WTC11 (cell line): Measurements from ENCODE around the gene VAV2. TPM values are rescaled to one million over a fixed set of nuclear protein-coding genes. Genes with fewer than 3 reads are reported as not detected.

Experiments used
- ATAC-seq: fragments of 200-7000 bp; cut with Tn5 transposase; 2 replicates; pipeline ENCODE4 v1.10.0; 2021; ENCODE audit warnings: mild to moderate bottlenecking, moderate library complexity
- CTCF ChIA-PET: fragments of 300-600 bp; sonication (Branson Sonifier 250); formaldehyde crosslinking; loops from one replicate; lab custom pipeline; 2021; ENCODE audit warnings: antibody characterized with exemption; lab: Charles Lee
- POLR2A ChIA-PET: fragments of 350-600 bp; sonication (Branson Sonifier 250); formaldehyde crosslinking; loops from one replicate; lab custom pipeline; 2021; ENCODE audit warnings: antibody characterized with exemption; lab: Charles Lee
- DNase-seq: peaks from one replicate; pipeline ENCODE4 v3.0.0; 2021; ENCODE audit warnings: low spot score
- H3K27ac Mint-ChIP-seq: 2 replicates; pipeline ENCODE4 v1.8.0; 2021; ENCODE audit warnings: mixed read lengths
- H3K27me3 Mint-ChIP-seq: 2 replicates; pipeline ENCODE4 v1.8.0; 2021; ENCODE audit warnings: low read depth, mild to moderate bottlenecking, moderate library complexity, mixed read lengths
- H3K36me3 Mint-ChIP-seq: 2 replicates; pipeline ENCODE4 v1.8.0; 2021; ENCODE audit warnings: mixed read lengths
- H3K4me1 Mint-ChIP-seq: 2 replicates; pipeline ENCODE4 v1.8.0; 2022; ENCODE audit warnings: mixed read lengths
- H3K4me3 Mint-ChIP-seq: 2 replicates; pipeline ENCODE4 v1.8.0; 2021; ENCODE audit warnings: mild to moderate bottlenecking, moderate library complexity, mixed read lengths
- H3K9me3 Mint-ChIP-seq: 2 replicates; pipeline ENCODE4 v1.8.0; 2021; ENCODE audit warnings: mixed read lengths
- AR ChIP-seq: fragments of 250-450 bp; sonication (Bioruptor Pico); IDR thresholded peaks from 2 replicates; pipeline ENCODE4 v1.9.0; 2021; ENCODE audit warnings: mild to moderate bottlenecking
- ATF1 ChIP-seq: sonication (generic); formaldehyde crosslinking; IDR thresholded peaks from 2 replicates; pipeline ENCODE4 v1.8.1; 2023; ENCODE audit warnings: mild to moderate bottlenecking, moderate library complexity, missing genetic modification reagents
- CREM ChIP-seq: sonication (generic); formaldehyde crosslinking; IDR thresholded peaks from 2 replicates; pipeline ENCODE4 v1.8.1; 2022; ENCODE audit warnings: mild to moderate bottlenecking, missing genetic modification reagents, moderate library complexity
- GABPB1 ChIP-seq: sonication (generic); formaldehyde crosslinking; IDR thresholded peaks from 2 replicates; pipeline ENCODE4 v1.8.1; 2023; ENCODE audit warnings: mild to moderate bottlenecking, missing genetic modification reagents
- GTF2I ChIP-seq: fragments of 250-450 bp; sonication (Bioruptor Pico); conservative IDR thresholded peaks from 2 replicates; pipeline ENCODE4 v1.4.0; 2021; ENCODE audit warnings: mild to moderate bottlenecking
- HMGA2 ChIP-seq: fragments of 250-450 bp; sonication (Bioruptor Pico); IDR thresholded peaks from 2 replicates; pipeline ENCODE4 v1.4.0; 2021; ENCODE audit warnings: mild to moderate bottlenecking, moderate library complexity
- IRF2 ChIP-seq: sonication (generic); formaldehyde crosslinking; IDR thresholded peaks from 2 replicates; pipeline ENCODE4 v1.8.0; 2022; ENCODE audit warnings: low read depth, missing genetic modification reagents, borderline replicate concordance
- MXD4 ChIP-seq: fragments of 250-450 bp; sonication (Bioruptor Pico); IDR thresholded peaks from 2 replicates; pipeline ENCODE4 v1.8.0; 2021; ENCODE audit warnings: mild to moderate bottlenecking, moderate library complexity, borderline replicate concordance
- MYBL2 ChIP-seq: sonication (generic); formaldehyde crosslinking; IDR thresholded peaks from 2 replicates; pipeline ENCODE4 v1.8.1; 2023; ENCODE audit warnings: mild to moderate bottlenecking, moderate library complexity, missing genetic modification reagents
- NFATC4 ChIP-seq: fragments of 250-450 bp; sonication (Bioruptor Pico); IDR thresholded peaks from 2 replicates; pipeline ENCODE4 v1.9.0; 2021; ENCODE audit warnings: mild to moderate bottlenecking
- NFYB ChIP-seq: sonication (generic); formaldehyde crosslinking; conservative IDR thresholded peaks from 2 replicates; pipeline ENCODE4 v1.8.0; 2022; ENCODE audit warnings: low read depth, missing genetic modification reagents
- NR1H2 ChIP-seq: sonication (generic); formaldehyde crosslinking; IDR thresholded peaks from 2 replicates; pipeline ENCODE4 v1.9.0; 2021; ENCODE audit warnings: mild to moderate bottlenecking, moderate library complexity, missing genetic modification reagents
- NR2C2 ChIP-seq: sonication (generic); formaldehyde crosslinking; IDR thresholded peaks from 2 replicates; pipeline ENCODE4 v1.8.0; 2022; ENCODE audit warnings: mild to moderate bottlenecking, missing genetic modification reagents
- RELA ChIP-seq: sonication (generic); formaldehyde crosslinking; IDR thresholded peaks from 2 replicates; pipeline ENCODE4 v1.8.1; 2022; ENCODE audit warnings: missing genetic modification reagents, mild to moderate bottlenecking, borderline replicate concordance
- SP1 ChIP-seq: sonication (generic); formaldehyde crosslinking; conservative IDR thresholded peaks from 2 replicates; pipeline ENCODE4 v1.8.1; 2022; ENCODE audit warnings: missing genetic modification reagents
- TCF7 ChIP-seq: sonication (generic); formaldehyde crosslinking; IDR thresholded peaks from 2 replicates; pipeline ENCODE4 v1.8.0; 2022; ENCODE audit warnings: mild to moderate bottlenecking, low read depth, missing genetic modification reagents, moderate library complexity
- TEAD1 ChIP-seq: sonication (generic); formaldehyde crosslinking; IDR thresholded peaks from 2 replicates; pipeline ENCODE4 v1.8.0; 2022; ENCODE audit warnings: mild to moderate bottlenecking, missing genetic modification reagents
- TP53 ChIP-seq: sonication (generic); formaldehyde crosslinking; IDR thresholded peaks from 2 replicates; pipeline ENCODE4 v1.8.1; 2023; ENCODE audit warnings: mild to moderate bottlenecking, missing genetic modification reagents
- ZNF425 ChIP-seq: fragments of 250-450 bp; sonication (Bioruptor Pico); conservative IDR thresholded peaks from 2 replicates; pipeline ENCODE4 v1.9.0; 2021; ENCODE audit warnings: mild to moderate bottlenecking
- total RNA-seq: library from RNA; stranded (reverse); gene quantifications from 3 replicates; pipeline ENCODE4 v1.2.3, GENCODE V29; 2021
- TF ChIP-seq, protein P1 (sequence below): sonication (generic); formaldehyde crosslinking; IDR thresholded peaks from 2 replicates; pipeline ENCODE4 v1.8.1; 2022; ENCODE audit warnings: missing genetic modification reagents, borderline replicate concordance

VAV2 gene
- total RNA-seq, 1 experiment from 2014 or later: 39.7 TPM

GRCh38 chr9:133797406-133798105, 194.6 kb downstream of the VAV2 start:
- Mint-ChIP-seq H3K27me3 (no peaks in the 10 kb centered on the region), H3K27ac (no peak overlapping the region), H3K9me3 (no peaks in the 10 kb centered on the region), H3K36me3 (no peaks in the 10 kb centered on the region), H3K4me1 (no peaks in the 10 kb centered on the region), H3K4me3 (no peak overlapping the region)
- no peak for ATAC-seq
- no peak for DNase-seq
- TF ChIP-seq TCF7 (CRISPR knock-in tag): no peak
- no peak for TF ChIP-seq AR (CRISPR knock-in tag)
- TF ChIP-seq NR1H2 (CRISPR knock-in tag): no peak
- no peak for TF ChIP-seq GABPB1 (CRISPR knock-in tag)
- TF ChIP-seq, protein P1, sequence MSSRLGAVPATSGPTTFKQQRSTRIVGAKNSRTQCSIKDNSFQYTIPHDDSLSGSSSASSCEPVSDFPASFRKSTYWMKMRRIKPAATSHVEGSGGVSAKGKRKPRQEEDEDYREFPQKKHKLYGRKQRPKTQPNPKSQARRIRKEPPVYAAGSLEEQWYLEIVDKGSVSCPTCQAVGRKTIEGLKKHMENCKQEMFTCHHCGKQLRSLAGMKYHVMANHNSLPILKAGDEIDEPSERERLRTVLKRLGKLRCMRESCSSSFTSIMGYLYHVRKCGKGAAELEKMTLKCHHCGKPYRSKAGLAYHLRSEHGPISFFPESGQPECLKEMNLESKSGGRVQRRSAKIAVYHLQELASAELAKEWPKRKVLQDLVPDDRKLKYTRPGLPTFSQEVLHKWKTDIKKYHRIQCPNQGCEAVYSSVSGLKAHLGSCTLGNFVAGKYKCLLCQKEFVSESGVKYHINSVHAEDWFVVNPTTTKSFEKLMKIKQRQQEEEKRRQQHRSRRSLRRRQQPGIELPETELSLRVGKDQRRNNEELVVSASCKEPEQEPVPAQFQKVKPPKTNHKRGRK (CRISPR knock-in tag): no peak
- TF ChIP-seq SP1 (CRISPR knock-in tag): no peak
- no peak for TF ChIP-seq NFYB (CRISPR knock-in tag)
- ChIA-PET POLR2A (no interaction called here), CTCF (interaction anchor here (0.6 to 1.3 kb wide), 3 partner anchors 14 to 133 kb away, joined by 3 to 5 read pairs (median 3); no protein-coding TSS in a partner anchor)

DNA sequence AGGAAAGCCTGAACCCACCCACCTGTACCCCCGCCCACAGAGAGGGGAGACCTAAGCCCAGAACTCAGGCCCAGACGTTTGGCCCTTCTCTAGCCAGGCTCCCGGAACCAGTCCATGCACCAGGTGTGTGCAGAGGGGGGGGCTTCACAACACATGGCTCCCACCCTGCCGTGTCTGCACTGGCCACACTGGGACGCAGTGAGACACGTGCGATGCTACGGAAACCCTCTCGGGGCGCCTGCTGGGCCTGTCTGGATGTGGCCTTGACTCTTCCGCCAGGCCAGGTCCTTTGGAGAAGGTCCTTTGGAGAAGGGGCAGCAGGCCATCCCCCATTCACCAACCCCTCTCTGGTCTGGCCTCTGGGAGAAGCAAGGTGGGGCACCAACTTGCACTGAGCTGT, 195.6 kb downstream of the VAV2 start:
- Mint-ChIP-seq H3K4me1 (no peaks in the 10 kb centered on the region), H3K27me3 (no peaks in the 10 kb centered on the region), H3K36me3 (peaks cover 8% of the 10 kb centered on the region; the same call in 1 of the 2 replicates), H3K4me3 (no peak overlapping the region), H3K27ac (no peak overlapping the region), H3K9me3 (no peaks in the 10 kb centered on the region)
- CTCF ChIA-PET: interaction anchor here (0.6 to 3.3 kb wide), 3 partner anchors 10 to 197 kb away, joined by 4 to 18 read pairs (median 5); no protein-coding TSS in a partner anchor
- TF ChIP-seq MYBL2 (CRISPR knock-in tag) (no peak), ATF1 (CRISPR knock-in tag) (no peak), TP53 (no peak), RELA (no peak), SP1 (CRISPR knock-in tag) (no peak), TEAD1 (CRISPR knock-in tag) (no peak), GTF2I (CRISPR knock-in tag) (no peak), MXD4 (CRISPR knock-in tag) (no peak), ZNF425 (CRISPR knock-in tag) (no peak), HMGA2 (CRISPR knock-in tag) (no peak), CREM (CRISPR knock-in tag) (no peak), NR2C2 (CRISPR knock-in tag) (no peak), IRF2 (CRISPR knock-in tag) (no peak), NFATC4 (CRISPR knock-in tag) (no peak)
- ATAC-seq (no peak), DNase-seq (no peak)
- POLR2A ChIA-PET: no interaction called here
